ENCODE measurements around the gene CISH.

CISH gene

GRCh38 chr3:50599115-50599715 lies 12.4 kb downstream of the CISH start:
- DNase-seq (ENCODE audit: low read depth) = no peak

GRCh38 chr3:50594253-50594785 lies 17.3 kb downstream of the CISH start:
- DNase-seq (ENCODE audit: low read depth) = no peak

DNA sequence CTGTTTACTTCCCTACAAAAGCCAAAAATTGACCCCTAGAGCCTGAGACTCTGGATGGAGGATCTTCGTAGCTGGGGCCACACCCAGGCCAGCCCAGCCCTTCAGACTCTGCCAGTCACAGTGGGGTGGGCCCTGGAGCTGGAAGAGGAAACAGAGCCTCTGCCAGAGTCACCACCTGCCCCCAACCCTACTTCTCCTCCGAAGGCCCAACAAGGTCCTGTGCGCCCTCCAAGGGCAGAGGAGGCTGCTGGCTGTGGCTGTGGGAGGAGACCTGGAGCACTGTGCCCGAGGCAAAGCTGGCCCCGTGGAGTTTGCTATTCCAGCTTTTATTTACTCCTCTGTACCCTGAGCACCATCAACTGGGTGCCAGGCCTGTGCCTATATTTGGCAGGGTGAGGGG lies 19.0 kb downstream of the CISH start:
- DNase-seq (ENCODE audit: low read depth) = no peak

- DNase-seq (ENCODE audit: low read depth) = no peak
These were observed 20.3 kb downstream of the CISH start for GRCh38 chr3:50591196-50591741.

DNA sequence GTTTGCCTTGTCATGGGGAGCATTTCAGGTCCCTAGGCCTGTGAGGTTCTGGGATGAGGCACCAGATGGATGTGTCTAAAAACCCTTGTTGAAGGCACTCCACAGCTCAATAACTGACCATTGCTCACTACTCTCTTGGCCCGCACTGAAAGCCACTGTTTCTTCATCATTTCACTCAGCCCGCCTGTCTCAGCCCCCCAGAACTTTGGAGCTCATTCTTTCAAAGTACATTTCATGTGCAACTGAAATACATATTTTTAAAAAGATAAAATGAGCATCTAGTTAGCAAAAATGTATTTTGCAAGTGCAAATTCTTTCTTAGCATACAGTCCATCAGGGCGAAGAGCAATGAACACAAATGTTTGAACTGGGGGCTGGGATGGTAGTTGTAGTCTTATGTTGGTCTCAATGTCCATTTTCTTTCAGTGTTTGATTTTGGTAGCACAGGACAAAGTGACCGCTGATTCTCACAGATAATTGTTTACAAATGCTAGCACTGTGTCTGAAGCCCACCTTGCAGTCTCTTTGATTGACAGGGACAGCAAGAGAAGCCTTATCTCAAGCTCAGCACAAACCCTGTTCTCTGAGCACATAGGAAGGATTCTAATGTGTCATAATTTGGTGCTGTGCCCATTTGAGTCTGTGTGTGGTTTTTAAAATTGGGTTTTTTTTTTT lies 22.7 kb downstream of the CISH start:
- DNase-seq (ENCODE audit: low read depth) = peak; percentile 35

- DNase-seq (ENCODE audit: low read depth) = no peak
These were observed 23.5 kb downstream of the CISH start for GRCh38 chr3:50587806-50588758.

DNA sequence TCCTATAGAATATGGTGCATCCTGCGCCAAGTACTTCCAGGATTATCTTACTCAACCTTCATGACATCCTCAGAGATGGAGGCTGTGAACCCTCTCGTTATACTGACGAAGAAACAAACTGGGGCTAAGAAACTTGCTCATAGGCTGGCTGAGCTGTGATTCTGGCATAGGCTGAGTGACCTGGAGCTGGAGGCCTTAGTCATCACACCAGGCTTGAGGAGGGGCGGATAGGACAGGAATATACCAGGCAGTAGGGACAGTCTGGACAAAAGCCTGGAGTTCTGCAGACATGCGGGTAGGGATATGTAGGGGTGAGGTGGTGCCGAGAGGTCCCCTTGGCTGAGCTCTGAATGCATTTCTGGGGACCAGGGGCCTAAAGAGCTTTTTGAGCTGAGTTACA lies 24.2 kb downstream of the CISH start:
- peak; percentile 27 for DNase-seq (ENCODE audit: low read depth)

DNA sequence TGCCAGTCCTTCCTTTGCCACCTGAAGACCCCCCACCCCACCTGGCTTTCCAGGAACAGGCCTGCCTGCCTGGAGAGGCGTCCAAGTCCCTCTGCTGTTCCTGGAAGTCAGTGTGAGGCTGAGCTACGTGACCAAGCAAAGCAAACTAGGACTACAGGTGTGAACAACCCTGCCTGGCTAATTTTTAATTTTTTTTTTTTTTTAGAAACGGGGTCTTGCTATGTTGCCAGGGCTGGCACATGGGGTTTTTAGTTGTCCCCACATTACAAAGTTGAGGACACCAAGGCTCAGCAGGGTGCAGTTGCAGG lies 24.9 kb downstream of the CISH start:
- DNase-seq (ENCODE audit: low read depth) = no peak

DNA sequence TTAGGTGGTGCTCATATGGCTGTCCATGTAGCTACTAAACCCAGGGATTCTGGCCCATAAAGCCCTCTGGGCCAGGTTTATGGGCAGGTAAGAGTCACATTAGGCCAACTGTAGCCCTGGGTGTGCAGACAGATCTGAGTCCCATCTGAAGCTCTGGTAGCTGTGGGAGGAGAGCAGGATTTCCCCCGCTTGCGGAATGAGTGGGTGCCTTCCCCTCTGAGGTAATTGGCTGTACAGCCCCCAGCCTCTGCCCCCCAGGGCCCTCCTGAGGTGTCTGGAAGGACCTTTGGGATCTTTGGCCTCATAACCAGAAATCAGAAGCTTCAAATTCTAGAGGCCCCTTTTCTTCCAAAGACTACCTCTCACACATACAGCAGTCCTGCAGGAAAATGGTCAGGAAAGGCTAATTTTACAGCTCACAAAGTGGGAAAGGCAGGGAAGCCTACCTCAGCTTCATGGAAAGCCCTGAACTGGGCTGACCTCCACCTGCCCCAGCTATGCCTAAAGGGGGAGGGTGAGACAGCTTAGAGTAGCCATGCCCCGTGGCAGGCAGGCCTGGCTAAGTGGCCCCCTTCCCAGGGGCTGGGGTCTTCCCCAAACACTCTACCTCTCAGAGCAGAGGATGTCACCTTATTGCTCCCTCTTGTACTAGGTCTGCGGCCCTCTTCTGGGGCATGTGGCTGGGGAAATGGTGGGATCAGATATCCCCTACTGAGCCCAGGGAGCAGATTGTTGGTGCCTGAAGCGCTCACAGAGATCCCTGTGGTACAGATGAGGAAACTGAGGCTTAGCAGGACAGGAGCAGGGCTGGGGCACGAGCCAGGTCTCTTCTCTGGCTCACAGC lies 25.4 kb downstream of the CISH start:
- no peak for DNase-seq (ENCODE audit: low read depth)

DNA sequence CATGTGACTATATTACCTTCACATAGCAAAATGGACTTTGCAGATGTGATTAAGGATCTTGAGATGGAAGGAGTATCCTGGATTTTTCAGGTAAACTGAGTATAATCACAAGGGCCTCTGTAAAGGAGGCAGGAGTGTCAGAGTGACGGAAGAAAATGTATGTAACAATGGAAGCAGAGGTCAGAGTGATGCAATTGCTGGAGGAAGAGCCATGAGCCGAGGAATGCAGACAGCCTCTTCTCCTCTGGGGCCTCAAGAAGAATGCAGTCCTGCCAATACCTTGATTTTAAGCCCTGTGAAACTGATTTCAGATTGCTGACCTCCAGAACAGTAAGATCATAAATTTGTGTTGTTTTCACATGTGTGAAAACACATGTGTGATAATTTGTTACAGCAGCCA lies 27.2 kb downstream of the CISH start:
- peak; percentile 36 for DNase-seq (ENCODE audit: low read depth)

DNA sequence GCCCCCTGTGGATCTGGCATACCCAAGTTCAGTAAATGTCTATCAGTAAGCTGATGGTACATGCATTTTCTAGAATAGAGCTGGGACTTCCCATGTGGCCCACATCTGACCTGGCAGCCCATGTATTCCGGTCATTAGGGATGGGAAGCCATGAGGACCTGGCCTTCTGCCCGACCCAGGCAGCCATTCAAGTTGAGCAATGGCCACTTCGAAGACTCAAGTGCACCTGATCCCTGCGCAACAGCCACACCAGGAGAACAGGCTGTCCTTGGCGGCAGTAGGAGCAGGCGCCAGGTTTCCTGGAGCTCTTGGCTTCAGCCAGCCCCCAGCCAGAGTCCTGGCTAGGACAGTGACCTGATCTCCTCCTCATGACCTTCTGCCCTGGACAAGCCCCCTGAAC lies 27.7 kb downstream of the CISH start:
- no peak for DNase-seq (ENCODE audit: low read depth)

DNA sequence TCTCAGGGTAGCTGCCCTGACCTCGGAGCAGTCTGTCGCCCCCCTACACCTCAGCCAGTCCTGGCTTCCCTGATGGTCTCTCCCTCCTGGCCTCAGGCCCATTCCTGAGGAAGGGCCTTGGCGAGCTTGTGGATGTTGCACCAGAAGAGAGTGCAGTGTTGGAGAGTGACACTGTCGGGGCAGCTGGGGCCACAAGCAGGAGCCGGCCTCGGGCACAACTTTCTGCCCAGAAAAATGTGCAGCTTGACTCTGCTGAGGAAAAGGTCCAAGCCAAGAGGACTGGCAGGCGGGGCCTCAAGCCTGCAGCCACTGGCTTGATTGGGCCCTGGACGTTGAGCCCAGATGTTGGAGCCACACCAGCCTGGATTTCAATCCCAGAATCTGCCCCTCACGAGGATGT lies 29.5 kb downstream of the CISH start:
- DNase-seq (ENCODE audit: low read depth) = no peak

GRCh38 chr3:50581459-50581842 lies 30.1 kb downstream of the CISH start:
- DNase-seq (ENCODE audit: low read depth) = no peak

GRCh38 chr3:50580683-50581458 lies 30.7 kb downstream of the CISH start:
- DNase-seq (ENCODE audit: low read depth) = no peak

DNA sequence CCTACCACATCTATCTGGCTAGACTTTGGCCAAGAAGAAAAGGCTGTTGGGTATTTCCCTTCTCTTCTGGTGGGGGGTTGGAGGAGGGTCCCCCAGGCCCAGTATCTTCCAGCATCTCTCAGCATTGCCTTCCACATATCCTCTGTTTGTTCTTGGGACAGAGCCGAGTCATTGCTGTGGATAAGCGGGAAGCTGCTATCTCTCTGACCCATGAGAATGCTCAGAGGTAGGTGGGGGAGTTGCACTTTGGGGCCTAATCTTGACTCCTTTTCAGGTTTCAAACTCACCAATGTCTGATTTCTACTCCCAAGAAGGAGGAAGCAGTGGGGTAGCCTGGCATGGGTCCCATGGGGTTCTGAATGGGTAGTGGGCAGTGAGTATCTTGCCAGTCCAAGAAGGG lies 34.2 kb downstream of the CISH start:
- no peak for DNase-seq (ENCODE audit: low read depth)

DNA sequence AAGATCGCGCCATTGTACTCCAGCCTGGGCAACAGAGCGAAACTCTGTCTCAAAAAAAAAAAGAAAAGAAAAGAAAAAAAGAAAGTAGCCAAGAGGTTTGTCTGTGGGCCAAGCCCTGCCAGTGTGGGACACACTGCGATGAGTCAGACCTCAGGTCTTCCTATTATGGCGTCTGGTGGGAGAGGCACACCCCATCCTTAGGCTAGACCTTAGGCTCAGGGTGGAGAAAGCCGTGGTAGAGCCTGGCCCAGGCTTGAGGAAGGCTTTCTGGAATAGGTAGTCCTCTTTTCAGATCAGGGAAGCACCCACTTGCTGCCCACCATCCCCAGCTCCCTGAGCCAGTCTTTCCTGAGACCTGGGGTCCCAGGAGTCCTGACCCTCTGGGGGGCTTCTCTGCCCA lies 36.2 kb downstream of the CISH start:
- DNase-seq (ENCODE audit: low read depth) = no peak

- DNase-seq (ENCODE audit: low read depth) = no peak
These were observed 37.1 kb downstream of the CISH start for GRCh38 chr3:50574444-50574831.

GRCh38 chr3:50573566-50574443 lies 37.8 kb downstream of the CISH start:
- DNase-seq (ENCODE audit: low read depth) = no peak

- no peak for DNase-seq (ENCODE audit: low read depth)
These were observed 38.7 kb downstream of the CISH start for GRCh38 chr3:50572801-50573371.

DNA sequence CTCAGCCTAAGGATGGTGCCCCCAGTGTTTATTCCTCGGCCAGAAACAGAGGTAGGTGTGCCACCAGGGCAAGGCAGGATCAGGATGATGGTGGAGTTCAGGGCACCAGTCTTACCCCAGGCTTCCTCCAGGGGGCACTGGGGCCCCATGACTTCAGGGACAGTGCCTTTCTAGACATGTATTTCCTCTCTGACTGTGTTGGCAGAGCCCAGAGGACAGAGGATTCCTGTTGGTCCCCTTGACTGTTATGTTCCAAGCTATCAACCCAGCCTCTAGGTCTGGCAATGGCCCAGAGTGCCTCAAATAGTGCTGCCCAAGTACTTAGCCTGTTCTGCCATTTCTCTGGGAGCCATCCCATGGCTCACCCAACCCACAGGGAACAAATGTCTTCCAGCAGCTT lies 39.4 kb downstream of the CISH start:
- DNase-seq (ENCODE audit: low read depth) = peak; percentile 47

All from amniotic epithelial cell (primary cell).